NK-92 (cell line): Measurements from ENCODE around the gene PPEF1.

Experiments used
- DNase-seq: peaks from one replicate; lab custom pipeline; 2025; ENCODE audit not compliant: unreplicated experiment; lab: John Stamatoyannopoulos, UW

PPEF1 gene, protein sequence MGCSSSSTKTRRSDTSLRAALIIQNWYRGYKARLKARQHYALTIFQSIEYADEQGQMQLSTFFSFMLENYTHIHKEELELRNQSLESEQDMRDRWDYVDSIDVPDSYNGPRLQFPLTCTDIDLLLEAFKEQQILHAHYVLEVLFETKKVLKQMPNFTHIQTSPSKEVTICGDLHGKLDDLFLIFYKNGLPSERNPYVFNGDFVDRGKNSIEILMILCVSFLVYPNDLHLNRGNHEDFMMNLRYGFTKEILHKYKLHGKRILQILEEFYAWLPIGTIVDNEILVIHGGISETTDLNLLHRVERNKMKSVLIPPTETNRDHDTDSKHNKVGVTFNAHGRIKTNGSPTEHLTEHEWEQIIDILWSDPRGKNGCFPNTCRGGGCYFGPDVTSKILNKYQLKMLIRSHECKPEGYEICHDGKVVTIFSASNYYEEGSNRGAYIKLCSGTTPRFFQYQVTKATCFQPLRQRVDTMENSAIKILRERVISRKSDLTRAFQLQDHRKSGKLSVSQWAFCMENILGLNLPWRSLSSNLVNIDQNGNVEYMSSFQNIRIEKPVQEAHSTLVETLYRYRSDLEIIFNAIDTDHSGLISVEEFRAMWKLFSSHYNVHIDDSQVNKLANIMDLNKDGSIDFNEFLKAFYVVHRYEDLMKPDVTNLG

GRCh38 chrX:18707426-18708049 is at the start of gene PPEF1:
PPEF1 (plus strand) TSS chrX:18707645; CDS start chrX:18707781, 136 bp downstream.
- no peak for DNase-seq

DNA sequence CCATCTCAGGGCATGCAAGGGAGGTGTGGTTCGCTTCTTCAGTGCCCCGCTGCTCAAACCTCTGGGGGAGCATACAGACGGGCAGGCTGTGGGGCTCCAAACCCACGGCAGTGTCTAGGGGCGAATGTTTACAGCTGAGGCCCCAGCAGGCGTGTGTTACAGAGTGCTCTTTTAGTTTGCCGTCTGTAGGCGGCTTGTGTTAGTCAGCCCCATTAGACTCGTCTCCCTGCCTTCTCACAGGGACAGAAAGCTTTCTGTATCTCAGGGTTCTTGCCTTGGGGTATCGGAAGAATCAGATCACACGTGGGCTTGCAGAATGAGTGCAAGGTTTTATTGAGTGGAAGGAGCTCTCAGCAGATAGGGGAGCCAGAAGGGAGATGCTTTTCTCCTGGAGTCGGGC is 46.2 kb upstream of the PPEF1 start:
- DNase-seq = no peak

- DNase-seq = no peak
Measured at GRCh38 chrX:18664947-18665346, 42.5 kb upstream of the PPEF1 start.

DNA sequence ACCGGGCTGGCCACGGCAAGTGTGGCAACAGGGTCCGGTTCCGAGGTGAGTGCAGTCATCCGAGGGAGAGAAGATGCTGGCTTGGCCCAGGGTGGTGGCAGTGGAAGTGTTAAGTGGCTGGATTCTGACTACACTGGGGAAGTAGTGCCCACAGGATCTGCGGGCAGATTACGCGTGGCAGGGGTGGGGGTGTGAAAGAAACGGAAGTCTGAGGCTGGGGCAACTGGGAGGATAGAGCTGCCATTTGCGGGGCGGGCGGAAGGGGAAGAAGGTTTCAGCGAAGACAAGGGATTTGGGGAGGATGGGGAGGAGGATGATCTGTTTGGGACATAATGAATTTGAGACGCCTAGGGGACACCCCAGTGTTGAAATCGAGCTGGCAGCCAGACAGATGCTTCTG is 40.8 kb upstream of the PPEF1 start:
- DNase-seq = no peak

- no peak for DNase-seq
Measured at GRCh38 chrX:18668071-18668835, 39.2 kb upstream of the PPEF1 start.

DNA sequence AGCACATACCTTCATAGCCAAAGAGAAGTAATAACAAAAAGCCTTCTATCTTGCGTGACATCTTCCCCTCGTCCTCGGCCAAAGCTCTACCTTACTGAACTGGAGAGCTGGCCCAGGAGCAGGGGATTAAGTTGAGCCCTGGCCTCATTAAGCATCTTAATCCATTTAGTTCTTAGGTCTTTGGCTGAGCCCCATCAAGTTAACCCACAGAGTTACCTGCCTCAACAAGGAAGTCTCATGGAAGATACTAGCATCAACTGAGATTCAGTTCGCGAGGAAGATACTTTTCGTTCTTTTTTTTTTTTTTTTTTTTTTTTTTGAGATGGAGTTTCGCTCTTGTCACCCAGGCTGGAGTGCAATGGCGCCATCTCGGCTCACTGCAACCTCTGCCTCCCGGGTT is 35.4 kb upstream of the PPEF1 start, which contains the start of gene RS1:
RS1 (minus strand) TSS at position 101 of the 400 bp plus-strand sequence; CDS start at position 61, 40 bp downstream.
- DNase-seq = no peak

- no peak for DNase-seq
Measured at GRCh38 chrX:18674417-18674787, 33.0 kb upstream of the PPEF1 start.

DNA sequence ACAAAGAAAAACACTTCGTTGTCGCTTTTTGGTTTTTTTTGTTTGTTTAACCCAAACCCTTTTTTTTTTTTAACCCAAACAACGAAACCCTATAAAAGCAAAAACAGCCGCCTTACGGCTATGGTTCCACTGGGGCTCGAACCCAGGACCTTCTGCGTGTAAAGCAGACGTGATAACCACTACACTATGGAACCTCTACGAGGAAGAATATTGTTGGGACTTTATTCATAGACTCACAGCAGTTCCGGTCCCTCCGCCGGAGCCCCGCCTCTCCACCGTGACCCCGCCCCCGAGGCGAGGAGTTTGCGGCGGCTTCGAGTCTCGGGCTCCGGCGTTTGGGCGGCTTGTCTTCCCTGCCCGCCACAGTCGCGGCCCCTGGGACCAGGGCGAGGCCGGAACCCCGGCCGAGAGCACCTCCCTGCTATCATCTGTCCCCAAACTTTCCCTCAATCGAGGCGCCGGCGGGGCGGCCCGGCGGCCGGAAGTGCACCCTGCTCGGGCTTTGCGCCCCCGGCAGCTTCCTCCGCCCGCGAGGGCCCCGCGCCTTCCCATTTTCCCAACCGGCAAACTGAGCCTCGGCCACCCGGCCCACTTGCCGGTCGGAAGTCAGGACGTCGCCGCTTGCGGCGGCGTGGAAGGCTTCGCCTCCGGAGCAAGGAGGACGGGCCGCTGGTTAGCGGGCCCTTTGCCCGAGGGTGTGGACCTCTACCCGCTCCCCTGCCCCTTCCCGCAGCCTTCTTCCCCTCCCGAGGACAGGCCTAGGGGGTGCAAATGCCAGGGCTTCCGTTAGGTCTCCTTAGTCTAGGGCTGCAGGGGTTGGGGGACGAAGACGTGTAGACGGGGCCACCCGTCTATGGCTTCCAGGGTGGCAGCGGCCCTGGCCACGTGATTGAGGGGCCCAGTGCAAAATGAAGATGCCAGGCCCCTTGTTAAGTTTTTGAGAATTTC is 32.4 kb upstream of the PPEF1 start:
- DNase-seq = no peak

- no peak for DNase-seq
Measured at GRCh38 chrX:18676050-18676449, 31.4 kb upstream of the PPEF1 start.

- DNase-seq = no peak
Measured at GRCh38 chrX:18676470-18676869, 31.0 kb upstream of the PPEF1 start.

DNA sequence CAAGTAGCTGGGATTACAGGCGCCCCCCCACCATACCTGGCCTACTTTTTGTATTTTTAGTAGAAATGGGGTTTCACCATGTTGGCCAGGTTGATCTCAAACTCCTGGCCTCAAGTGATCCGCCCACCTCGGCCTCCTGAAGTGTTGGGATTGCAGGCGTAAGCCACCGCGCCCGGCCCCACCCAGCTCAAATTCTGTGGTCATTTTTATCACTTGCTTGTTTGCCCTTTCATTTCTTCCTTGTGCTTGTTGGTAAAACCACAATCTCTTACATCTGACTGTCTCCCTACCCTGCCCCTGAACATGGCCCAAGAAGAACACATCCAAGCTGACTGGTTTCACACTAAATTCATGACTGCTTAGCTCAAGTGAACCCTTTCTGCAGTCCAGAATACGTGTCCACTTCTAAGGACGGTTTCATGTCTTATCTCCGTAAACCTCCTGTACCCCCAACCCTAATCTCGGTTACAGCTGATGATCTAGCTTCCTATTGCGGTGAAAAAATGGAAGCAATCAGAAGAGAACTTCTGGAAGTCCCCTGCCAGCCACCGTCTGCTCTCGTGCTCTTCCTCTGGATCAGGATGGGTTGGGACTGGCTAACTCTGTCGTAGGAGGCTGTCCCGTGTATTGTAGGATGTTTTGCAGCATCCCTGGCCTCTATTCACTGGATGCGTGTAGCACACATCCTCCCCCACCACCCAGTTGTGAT is 30.1 kb upstream of the PPEF1 start:
- no peak for DNase-seq

DNA sequence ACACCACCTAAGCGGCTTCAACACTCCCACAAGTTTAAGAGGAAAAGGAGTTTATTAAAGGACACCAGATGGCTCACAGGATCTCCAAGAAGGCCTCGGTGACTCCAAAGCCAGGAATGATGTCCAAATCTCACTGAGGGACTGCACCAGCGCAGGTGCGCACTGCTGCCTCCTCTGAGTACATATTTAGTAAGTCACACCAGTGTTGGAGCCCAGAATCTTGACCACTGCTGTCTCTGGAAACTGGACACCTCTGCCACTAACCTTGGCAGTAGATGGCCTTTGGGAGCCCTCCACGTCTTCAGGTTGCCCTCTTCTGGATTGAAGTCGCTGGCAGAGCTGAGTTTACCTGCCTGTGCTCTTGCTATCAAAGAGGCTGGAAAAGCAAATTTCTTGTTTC is 25.4 kb upstream of the PPEF1 start:
- DNase-seq = no peak

- no peak for DNase-seq
Measured at GRCh38 chrX:18682979-18683387, 24.5 kb upstream of the PPEF1 start.

- DNase-seq = no peak
Measured at GRCh38 chrX:18687856-18688495, 19.5 kb upstream of the PPEF1 start.

DNA sequence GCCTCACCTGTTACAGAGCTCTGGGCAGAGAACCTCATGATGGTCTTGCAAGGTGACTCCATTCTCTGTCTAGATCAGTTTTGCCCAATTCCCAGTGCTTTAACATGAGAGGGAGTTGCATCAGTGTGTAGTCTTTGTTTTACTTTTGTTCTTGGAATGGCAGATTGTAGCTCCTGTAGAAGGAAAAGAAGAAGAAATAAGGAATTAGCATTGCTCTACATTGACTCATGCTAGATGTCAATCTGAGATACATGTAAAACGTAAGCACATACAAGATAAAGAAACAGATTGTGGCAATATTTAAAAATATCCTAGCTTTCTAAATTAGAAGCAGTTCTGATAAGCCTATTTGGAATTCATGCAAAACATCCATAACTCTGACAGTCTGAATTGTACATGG is 16.0 kb upstream of the PPEF1 start:
- no peak for DNase-seq

- no peak for DNase-seq
Measured at GRCh38 chrX:18692541-18692940, 14.9 kb upstream of the PPEF1 start.

- DNase-seq = no peak
Measured at GRCh38 chrX:18696653-18697052, 10.8 kb upstream of the PPEF1 start.

GRCh38 chrX:18698737-18699650 is 8.5 kb upstream of the PPEF1 start:
- DNase-seq = no peak
